ENCODE results near the gene TACC2.

The TACC2 gene

DNA sequence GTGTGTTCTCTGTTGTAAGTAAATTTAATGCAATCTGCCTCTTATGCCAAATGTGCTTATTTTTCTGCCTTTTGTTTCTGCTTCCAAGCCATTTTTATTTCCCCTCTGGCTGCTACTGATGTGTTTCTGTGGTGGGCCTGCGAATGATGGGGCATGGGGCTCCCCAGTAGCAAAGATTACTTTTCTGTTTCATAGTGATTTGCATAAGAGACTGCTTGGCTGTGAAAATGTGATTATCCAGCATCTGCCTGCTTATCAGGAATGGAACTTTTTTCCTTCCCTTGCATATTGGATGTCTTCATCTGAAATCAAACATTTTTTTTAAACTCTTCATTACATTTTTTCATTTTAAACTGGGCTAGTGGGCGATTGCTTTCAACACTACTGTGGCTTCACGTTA, 224.4 kb downstream of the TACC2 start:
- no peak overlapping the region for H3K4me3 ChIP-seq
- H4K20me1 ChIP-seq = no peaks in the 10 kb centered on the region; a peak in 2 of 22 replicates
- no peak for TF ChIP-seq Cebpa-rat (IDR thresholded peaks at IDR 0.05)
- H3K9ac ChIP-seq = peak overlapping the region in 4 of 11 experiments; percentile 19 to 64 (median 24); a peak in 6 of 22 replicates
- H3K4me2 ChIP-seq = peak overlapping the region in 9 of 11 experiments; percentile 30 to 87 (median 77); a peak in 17 of 22 replicates
- peaks cover 0 to 98% (median 44%) of the 10 kb centered on the region in 11 experiments; a peak in 16 of 22 replicates for H3K36me3 ChIP-seq
- H3K27me3 ChIP-seq = no peaks in the 10 kb centered on the region
- peak overlapping the region in 7 of 11 experiments; percentile 2 to 89 (median 36); a peak in 10 of 22 replicates for H3K27ac ChIP-seq
- peaks cover 0 to 34% (median 23%) of the 10 kb centered on the region in 11 experiments; a peak in 17 of 22 replicates for H3K9me3 ChIP-seq (replicated peaks in 1 of 11)
- peaks cover 4 to 100% (median 80%) of the 10 kb centered on the region in 10 experiments; a peak in 16 of 20 replicates for H3K4me1 ChIP-seq

DNA sequence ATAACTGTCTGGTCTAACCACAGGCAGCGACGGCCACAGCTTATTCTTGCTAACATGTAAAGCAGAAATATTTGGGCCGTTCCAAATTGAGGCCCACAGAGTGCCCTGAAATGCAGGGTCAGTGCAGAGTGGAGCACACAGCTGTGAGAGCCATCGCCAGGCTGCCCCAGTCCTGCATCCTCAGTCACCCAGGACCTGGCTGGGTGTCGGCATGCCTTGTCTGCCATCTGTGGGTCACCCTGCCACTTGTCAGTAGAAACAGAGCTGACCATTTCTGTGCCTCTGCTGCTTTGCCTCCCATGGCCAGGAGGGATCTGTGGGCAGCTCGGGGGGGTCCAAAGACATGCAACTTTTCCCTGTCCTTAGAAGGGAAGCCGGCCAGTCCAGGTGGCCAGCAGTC, 224.8 kb downstream of the TACC2 start:
- Histone ChIP-seq H3K4me1 (peaks cover 4 to 100% (median 80%) of the 10 kb centered on the region in 10 experiments; a peak in 16 of 20 replicates), H3K9me3 (replicated peaks in 1 of 11) (peaks cover 0 to 31% (median 23%) of the 10 kb centered on the region in 11 experiments; a peak in 17 of 22 replicates), H3K36me3 (peaks cover 0 to 100% (median 46%) of the 10 kb centered on the region in 11 experiments; a peak in 16 of 22 replicates), H3K27me3 (no peaks in the 10 kb centered on the region), H4K20me1 (no peaks in the 10 kb centered on the region; a peak in 2 of 22 replicates), H3K4me2 (peak overlapping the region in 9 of 11 experiments; percentile 30 to 87 (median 77); a peak in 18 of 22 replicates), H3K4me3 (no peak overlapping the region), H3K27ac (peak overlapping the region in 7 of 11 experiments; percentile 2 to 89 (median 36); a peak in 11 of 22 replicates), H3K9ac (peak overlapping the region in 4 of 11 experiments; percentile 19 to 64 (median 32); a peak in 6 of 22 replicates)
- TF ChIP-seq Cebpa-rat (IDR thresholded peaks at IDR 0.05) = no peak

GRCh38 chr10:122216047-122216446, 227.1 kb downstream of the TACC2 start:
- peaks cover 0 to 94% (median 41%) of the 10 kb centered on the region in 11 experiments; a peak in 16 of 22 replicates for H3K36me3 ChIP-seq
- H3K9me3 ChIP-seq (replicated peaks in 1 of 11) = peaks cover 0 to 11% (median 6%) of the 10 kb centered on the region in 11 experiments; a peak in 15 of 22 replicates
- H3K4me1 ChIP-seq = peaks cover 4 to 100% (median 80%) of the 10 kb centered on the region in 10 experiments; a peak in 17 of 20 replicates
- H3K4me3 ChIP-seq = no peak overlapping the region
- peak overlapping the region in 5 of 11 experiments; percentile 77 to 87 (median 81); a peak in 6 of 22 replicates for H3K4me2 ChIP-seq
- TF ChIP-seq Cebpa-rat (IDR thresholded peaks at IDR 0.05) = no peak
- H3K27me3 ChIP-seq = no peaks in the 10 kb centered on the region
- H3K27ac ChIP-seq = peak overlapping the region in 4 of 11 experiments; percentile 20 to 89 (median 80); a peak in 7 of 22 replicates
- no peak overlapping the region; a peak in 1 of 22 replicates for H3K9ac ChIP-seq
- no peaks in the 10 kb centered on the region; a peak in 2 of 22 replicates for H4K20me1 ChIP-seq

DNA sequence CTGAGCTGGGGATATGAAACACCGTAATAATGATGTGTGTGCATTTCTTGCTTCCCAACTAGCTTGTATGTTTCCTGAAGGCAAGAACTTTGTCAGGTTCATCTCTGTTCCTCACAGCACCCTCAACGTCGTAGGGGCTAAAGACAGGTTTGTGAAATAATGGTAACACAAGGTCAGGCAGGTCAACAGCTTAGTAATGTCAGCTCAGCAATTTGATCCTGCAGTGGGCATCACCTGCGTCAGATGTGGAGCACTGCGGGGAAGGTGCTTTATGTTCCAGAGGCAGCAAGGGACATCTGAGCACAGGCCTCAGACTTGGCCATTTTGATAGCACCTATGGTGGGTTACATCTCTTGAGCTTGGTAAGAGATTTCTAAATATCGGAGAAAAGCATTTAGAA, 230.4 kb downstream of the TACC2 start:
- no peak for TF ChIP-seq Cebpa-rat (IDR thresholded peaks at IDR 0.05)
- no peaks in the 10 kb centered on the region for H3K9me3 ChIP-seq (replicated peaks in 1 of 11)
- H3K9ac ChIP-seq = peak overlapping the region in 1 of 11 experiments; percentile 19; a peak in 2 of 22 replicates
- peaks cover 0 to 23% (median 0%) of the 10 kb centered on the region in 11 experiments; a peak in 1 of 22 replicates for H3K27me3 ChIP-seq
- peaks cover 0 to 70% (median 25%) of the 10 kb centered on the region in 11 experiments; a peak in 14 of 22 replicates for H3K36me3 ChIP-seq
- H3K4me1 ChIP-seq = peaks cover 24 to 99% (median 80%) of the 10 kb centered on the region in 10 experiments
- peak overlapping the region in 8 of 11 experiments; percentile 21 to 96 (median 90); a peak in 15 of 22 replicates for H3K4me2 ChIP-seq
- H3K27ac ChIP-seq = peak overlapping the region in 4 of 11 experiments; percentile 31 to 98 (median 92); a peak in 6 of 22 replicates
- no peak overlapping the region for H3K4me3 ChIP-seq
- H4K20me1 ChIP-seq = no peaks in the 10 kb centered on the region; a peak in 1 of 22 replicates

DNA sequence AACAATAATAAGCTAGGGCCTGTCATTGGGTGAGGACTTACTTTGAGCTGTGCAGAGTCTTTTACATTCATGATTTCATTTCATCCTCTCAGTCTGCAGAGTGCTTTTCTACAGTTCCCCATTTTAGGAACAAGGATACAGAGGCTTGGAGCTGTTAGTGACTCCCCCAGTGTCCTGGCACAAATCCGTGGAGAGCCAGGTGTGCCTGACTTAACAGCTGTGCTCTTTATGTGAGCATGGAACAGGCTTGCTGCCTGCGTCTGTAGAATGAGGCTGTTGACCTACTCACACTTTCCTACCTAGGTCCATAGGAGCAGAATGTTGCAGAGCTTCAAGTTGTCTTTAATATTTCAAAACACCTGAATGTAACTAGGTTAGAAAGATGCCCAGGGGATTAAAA, 231.8 kb downstream of the TACC2 start:
- Histone ChIP-seq H3K4me1 (peaks cover 32 to 99% (median 83%) of the 10 kb centered on the region in 10 experiments), H3K27me3 (peaks cover 0 to 23% (median 0%) of the 10 kb centered on the region in 11 experiments; a peak in 1 of 22 replicates), H3K4me2 (peak overlapping the region in 10 of 11 experiments; percentile 40 to 96 (median 90); a peak in 19 of 22 replicates), H3K27ac (peak overlapping the region in 7 of 11 experiments; percentile 59 to 98 (median 85); a peak in 13 of 22 replicates), H3K4me3 (peak overlapping the region in 5 of 10 experiments; percentile 43 to 55 (median 51); a peak in 7 of 20 replicates), H3K9me3 (replicated peaks in 1 of 11) (no peaks in the 10 kb centered on the region), H4K20me1 (no peaks in the 10 kb centered on the region; a peak in 1 of 22 replicates), H3K9ac (peak overlapping the region in 6 of 11 experiments; percentile 34 to 91 (median 78); a peak in 11 of 22 replicates), H3K36me3 (peaks cover 0 to 67% (median 25%) of the 10 kb centered on the region in 11 experiments; a peak in 13 of 22 replicates)
- TF ChIP-seq Cebpa-rat (IDR thresholded peaks at IDR 0.05) = no peak

GRCh38 chr10:122221958-122222357, 233.0 kb downstream of the TACC2 start:
- H3K27me3 ChIP-seq = peaks cover 0 to 23% (median 0%) of the 10 kb centered on the region in 11 experiments; a peak in 1 of 22 replicates
- H3K9ac ChIP-seq = peak overlapping the region in 7 of 11 experiments; percentile 44 to 91 (median 74); a peak in 13 of 22 replicates
- no peaks in the 10 kb centered on the region for H3K9me3 ChIP-seq (replicated peaks in 1 of 11)
- peak overlapping the region in 8 of 11 experiments; percentile 27 to 98 (median 78); a peak in 15 of 22 replicates for H3K27ac ChIP-seq
- no peaks in the 10 kb centered on the region for H4K20me1 ChIP-seq
- peak in 5 of 11 experiments; percentile 18 to 91 (median 45); a peak in 5 of 22 replicates for TF ChIP-seq Cebpa-rat (IDR thresholded peaks at IDR 0.05)
- peak overlapping the region; percentile 40 to 96 (median 89) for H3K4me2 ChIP-seq
- H3K4me1 ChIP-seq = peaks cover 41 to 99% (median 92%) of the 10 kb centered on the region in 10 experiments
- peaks cover 0 to 67% (median 26%) of the 10 kb centered on the region in 11 experiments; a peak in 14 of 22 replicates for H3K36me3 ChIP-seq
- H3K4me3 ChIP-seq = peak overlapping the region in 6 of 10 experiments; percentile 27 to 55 (median 50); a peak in 10 of 20 replicates

DNA sequence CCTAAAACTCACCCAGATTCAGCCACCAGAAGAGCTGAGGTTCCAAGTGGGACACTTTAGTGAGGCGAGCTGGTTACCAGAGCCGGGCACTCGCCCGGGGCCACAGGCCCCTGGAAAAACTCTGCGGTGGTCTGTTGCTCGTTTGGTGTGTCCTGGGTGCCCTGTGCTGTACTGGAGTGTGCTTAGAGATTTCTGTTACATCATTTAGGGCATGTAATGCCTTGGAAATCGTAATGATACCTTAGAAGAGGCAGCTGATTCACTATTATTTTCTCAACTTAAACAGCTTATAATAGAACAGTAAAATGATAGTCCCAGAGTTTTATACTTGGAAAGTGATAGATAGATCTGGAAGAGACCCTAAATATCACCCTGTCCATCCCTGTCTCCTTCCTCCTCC, 233.7 kb downstream of the TACC2 start:
- Histone ChIP-seq H3K4me2 (peak overlapping the region; percentile 40 to 96 (median 89)), H3K4me1 (peaks cover 41 to 99% (median 98%) of the 10 kb centered on the region in 10 experiments), H3K9ac (peak overlapping the region in 9 of 11 experiments; percentile 21 to 91 (median 56); a peak in 15 of 22 replicates), H3K4me3 (peak overlapping the region in 5 of 10 experiments; percentile 9 to 55 (median 51); a peak in 4 of 20 replicates), H3K27me3 (peaks cover 0 to 23% (median 0%) of the 10 kb centered on the region in 11 experiments; a peak in 1 of 22 replicates), H3K27ac (peak overlapping the region in 9 of 11 experiments; percentile 16 to 98 (median 72); a peak in 18 of 22 replicates), H3K9me3 (replicated peaks in 1 of 11) (no peaks in the 10 kb centered on the region), H3K36me3 (peaks cover 0 to 67% (median 26%) of the 10 kb centered on the region in 11 experiments; a peak in 15 of 22 replicates), H4K20me1 (no peaks in the 10 kb centered on the region)
- TF ChIP-seq Cebpa-rat (IDR thresholded peaks at IDR 0.05) = no peak

- peak overlapping the region in 10 of 11 experiments; percentile 40 to 96 (median 90); a peak in 18 of 22 replicates for H3K4me2 ChIP-seq
- TF ChIP-seq Cebpa-rat (IDR thresholded peaks at IDR 0.05) = no peak
Measured at GRCh38 chr10:122224159-122224558, 235.2 kb downstream of the TACC2 start.

More at GRCh38 chr10:122224159-122224558, 235.2 kb downstream of the TACC2 start:
- H3K9ac ChIP-seq = peak overlapping the region in 4 of 11 experiments; percentile 74 to 91 (median 84); a peak in 7 of 22 replicates
- peak overlapping the region in 6 of 11 experiments; percentile 16 to 98 (median 88); a peak in 10 of 22 replicates for H3K27ac ChIP-seq
- H3K9me3 ChIP-seq (replicated peaks in 1 of 11) = no peaks in the 10 kb centered on the region
- peaks cover 0 to 67% (median 33%) of the 10 kb centered on the region in 11 experiments; a peak in 16 of 22 replicates for H3K36me3 ChIP-seq
- no peaks in the 10 kb centered on the region for H4K20me1 ChIP-seq
- peaks cover 41 to 89% (median 86%) of the 10 kb centered on the region in 10 experiments for H3K4me1 ChIP-seq
- no peak overlapping the region for H3K4me3 ChIP-seq
- peaks cover 0 to 23% (median 0%) of the 10 kb centered on the region in 11 experiments; a peak in 1 of 22 replicates for H3K27me3 ChIP-seq

Measured in BLaER1 treated with 17β-estradiol and CSF1 and Interleukin-3, amounts not matched to agents 10 nM and 100 nM (cell line).